ENCODE results near the gene WARS2. TPM values are rescaled to one million over a fixed set of nuclear protein-coding genes. Genes with fewer than 3 reads are reported as not detected.
A peak's percentile ranks its signal among the peaks of the same experiment; 100 is the strongest.
"Not testable (repeated sequence)": the region's sequence is repeated elsewhere in the genome, so short reads cannot be mapped to it uniquely, and the experiment has no call there.

Gene WARS2
- 9.7 and 12.9 TPM in 2 replicates for total RNA-seq (2014; rRNA removed; shearing (Covaris generic))

DNA sequence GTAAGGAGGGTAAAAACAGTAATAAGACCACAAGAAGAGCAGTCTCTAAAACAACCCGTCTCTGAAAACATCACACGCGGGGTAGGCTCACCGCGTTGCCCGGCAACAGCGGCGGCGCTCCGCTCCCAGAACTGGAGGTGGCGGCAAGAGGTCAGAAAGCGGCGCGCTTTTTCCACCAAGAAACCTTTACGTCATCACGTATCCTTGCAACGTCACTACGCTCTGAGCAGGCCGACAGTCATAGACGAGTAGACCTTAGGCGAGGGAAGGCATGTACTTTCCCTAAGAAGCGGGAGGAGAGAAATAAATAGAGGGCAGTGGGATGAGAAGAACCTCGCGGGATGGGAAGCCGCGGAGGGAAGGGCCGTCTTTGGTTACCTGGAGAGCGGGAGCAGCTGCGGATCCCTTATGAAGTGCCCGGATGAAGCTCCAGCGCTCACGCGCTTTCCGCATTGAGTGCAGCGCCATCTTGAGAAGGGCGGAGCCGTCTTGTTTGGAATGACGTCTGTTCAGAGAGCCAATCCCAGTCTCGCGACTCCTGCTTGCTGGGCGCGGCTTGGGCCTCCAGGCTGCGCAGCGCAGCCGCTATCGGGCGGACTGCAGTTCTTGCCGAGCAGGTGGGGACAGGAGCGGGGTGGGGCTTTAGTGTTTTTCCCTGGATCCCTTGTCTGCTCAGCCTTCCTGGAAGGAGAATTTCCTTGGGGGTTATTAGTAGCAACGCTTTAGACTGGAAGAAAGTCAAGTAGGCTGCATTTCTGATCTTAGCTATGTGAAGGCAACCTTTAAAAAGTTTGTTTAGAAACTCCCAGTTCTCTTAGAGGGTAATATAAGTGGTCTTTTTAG is at the start of gene WARS2:
TSS of gene WARS2 (minus strand) at position 477 of the 843 bp plus-strand sequence. CDS start at position 468, 9 bp downstream.
- DNase-seq (ENCODE audit: low read depth), result peak; percentile 97

DNA sequence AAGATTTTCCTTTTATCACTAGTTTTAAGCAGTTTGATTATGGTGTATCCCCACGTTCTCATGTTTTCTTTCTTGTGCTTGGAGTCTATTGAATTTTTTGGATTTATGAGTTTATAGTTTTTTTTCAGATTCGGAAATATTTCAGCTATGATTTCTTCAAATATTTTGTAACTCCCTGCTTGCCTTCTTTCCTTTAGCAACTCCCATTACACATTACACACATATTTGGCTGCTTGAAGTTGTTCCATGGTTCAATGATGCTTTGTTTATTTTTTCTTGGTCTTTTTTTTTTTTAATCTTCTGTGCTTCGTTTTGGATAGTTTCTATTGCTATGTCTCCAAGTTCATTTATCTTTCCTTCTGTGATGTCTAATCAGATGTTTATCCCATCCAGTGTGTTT is 48.5 kb upstream of the WARS2 start:
- DNase-seq (ENCODE audit: low read depth), result no peak

DNA sequence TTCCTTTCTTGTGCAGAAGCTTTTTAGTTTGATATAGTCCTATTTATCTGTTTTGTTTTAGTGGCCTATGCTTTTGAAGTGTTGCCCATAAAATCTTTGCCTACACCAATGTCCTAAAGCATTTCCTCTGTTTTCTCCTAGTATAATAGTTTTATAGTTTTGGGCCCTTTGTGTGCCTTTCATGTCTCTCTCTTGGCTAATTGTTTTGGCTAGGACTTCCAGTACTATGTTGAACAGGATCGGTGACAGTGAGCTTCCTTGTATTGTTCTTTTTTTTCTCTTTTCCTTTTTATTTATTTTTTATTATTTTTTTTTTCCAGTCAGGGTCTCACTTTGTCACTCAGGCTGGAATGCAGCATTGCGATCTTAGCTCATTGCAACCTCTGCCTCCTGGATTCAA is 47.0 kb upstream of the WARS2 start:
- no peak for DNase-seq (ENCODE audit: low read depth)

DNA sequence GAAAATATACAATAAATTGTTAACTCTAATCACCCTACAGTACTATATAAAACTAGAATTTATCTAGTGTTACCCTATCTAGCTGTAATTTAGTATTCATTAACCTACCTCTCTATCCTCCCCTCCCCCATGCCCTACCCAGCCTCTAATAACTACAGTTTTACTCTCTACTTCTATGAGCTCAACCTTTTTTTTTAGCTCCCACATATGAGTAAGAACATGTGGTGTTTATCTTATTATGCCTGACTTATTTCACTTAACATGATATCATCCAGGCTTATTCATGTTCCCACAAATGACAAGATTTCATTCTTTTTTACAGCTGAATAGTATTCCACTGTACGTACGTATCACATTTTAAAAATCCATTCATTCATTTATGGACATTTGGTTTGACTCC is 46.0 kb upstream of the WARS2 start:
- no peak for DNase-seq (ENCODE audit: low read depth)

DNA sequence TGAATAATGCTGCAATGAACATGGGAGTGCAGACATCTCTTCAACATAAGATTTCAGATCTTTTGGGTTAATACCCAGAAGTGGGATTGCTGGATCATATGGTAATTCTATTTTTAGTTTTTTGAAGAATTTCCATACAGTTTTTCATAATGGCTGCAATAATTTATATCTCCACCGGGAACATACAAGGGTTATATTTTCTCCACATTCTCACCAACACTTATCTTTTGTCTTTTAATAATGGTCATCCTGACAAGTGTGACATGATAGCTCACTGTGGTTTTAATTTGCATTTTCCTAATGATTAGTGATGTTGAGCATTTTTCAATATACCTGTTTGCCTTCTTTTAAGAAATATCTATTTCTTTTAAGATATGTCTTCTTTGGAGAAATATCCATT is 44.5 kb upstream of the WARS2 start:
- no peak for DNase-seq (ENCODE audit: low read depth)

DNA sequence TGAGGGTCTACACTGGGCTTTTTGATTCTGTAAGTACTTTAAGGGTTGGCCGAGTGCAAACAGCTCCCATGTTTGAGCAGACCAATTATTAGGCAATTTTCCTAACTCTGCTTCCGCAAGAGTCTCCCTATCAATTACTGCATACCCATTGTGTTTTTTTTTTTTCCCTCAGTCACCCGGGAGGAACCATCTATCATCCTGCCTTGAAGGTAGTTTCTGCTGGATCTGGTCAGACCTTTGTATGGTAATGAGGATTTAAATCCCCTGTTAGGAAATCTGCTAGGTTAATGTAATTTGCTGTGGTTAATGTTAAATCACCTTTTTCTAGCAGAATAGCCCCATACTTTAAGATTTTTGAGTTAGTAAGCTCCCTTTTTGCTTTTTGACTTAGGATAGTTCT is 40.8 kb upstream of the WARS2 start:
- no peak for DNase-seq (ENCODE audit: low read depth)

DNA sequence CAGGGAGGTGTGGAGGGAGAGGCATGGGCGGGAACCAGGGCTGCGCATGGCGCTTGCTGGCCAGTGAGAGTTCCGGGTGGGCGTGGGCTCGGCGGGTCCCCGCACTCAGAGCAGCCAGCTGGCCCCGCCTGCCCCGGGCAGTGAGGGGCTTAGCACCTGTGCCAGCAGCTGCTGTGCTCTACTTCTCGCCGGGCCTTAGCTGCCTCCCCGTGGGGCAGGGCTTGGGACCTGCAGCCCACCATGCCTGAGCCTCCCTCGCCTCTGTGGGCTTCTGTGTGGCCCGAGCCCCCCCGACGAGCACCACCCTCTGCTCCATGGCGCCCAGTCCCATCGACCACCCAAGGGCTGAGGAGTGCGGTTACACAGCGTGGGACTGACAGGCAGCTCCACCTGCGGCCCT is 38.6 kb upstream of the WARS2 start:
- DNase-seq (ENCODE audit: low read depth), result no peak

DNA sequence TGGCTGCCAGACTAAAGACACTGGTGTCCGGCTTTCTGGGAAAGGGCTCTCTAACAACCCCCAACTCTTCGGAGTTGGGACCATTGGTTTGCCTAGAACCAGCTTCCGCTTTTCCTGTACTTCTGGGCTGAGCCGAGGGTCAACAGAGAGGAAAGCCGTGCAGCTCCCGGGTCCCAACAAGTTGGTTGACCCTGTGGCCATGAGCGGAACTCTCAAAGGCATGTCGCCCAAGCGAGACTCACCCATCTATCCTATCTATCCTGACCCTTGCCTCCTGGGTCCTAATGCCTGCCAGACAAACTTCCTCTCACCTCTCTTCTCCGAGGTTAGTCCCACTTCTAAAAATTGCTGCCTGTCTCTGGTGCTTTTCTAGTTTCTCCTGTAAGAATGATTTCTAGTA is 32.5 kb upstream of the WARS2 start:
- not testable (repeated sequence) for DNase-seq (ENCODE audit: low read depth)

DNA sequence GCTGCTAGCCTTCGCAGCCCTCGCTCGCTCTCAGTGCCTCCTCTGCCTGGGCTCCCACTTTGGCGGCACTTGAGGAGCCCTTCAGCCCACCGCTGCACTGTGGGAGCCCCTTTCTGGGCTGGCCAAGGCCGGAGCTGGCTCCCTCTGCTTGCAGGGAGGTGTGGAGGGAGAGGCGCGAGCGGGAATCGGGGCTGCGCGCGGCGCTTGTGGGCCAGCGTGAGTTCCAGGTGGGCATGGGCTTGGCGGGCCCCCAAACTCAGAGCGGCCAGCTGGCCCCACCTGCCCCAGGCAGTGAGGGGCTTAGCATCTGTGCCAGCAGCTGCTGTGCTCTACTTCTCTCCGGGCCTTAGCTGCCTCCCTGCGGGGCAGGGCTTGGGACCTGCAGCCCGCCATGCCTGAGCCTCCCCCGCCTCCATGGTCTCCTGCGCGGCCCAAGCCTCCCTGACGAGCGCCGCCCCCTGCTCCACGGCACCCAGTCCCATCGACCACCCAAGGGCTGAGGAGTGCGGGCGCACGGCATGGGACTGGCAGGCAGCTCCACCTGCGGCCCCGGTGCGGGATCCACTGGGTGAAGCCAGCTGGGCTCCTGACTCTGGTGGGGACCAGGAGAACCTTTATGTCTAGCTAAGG is 31.0 kb upstream of the WARS2 start:
- DNase-seq (ENCODE audit: low read depth), result not testable (repeated sequence)

DNA sequence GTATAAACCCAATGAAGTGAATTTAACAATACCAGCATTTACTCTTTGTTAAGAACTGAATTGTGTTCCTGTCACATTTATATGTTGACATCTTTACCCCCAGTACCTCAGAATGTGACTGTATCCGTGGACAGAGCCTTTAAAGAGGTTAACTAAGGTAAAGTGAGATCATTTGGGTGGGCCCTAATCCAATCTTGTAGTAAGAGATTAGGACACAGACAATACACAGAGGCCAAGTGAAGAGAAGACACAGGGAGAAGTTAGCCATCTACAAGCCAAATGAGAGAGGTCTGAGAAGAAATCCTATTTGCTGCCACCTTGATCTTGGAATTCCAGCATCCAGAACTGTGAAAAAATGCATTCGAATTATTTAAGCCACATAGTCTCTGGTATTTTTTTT is 22.9 kb upstream of the WARS2 start:
- no peak for DNase-seq (ENCODE audit: low read depth)

DNA sequence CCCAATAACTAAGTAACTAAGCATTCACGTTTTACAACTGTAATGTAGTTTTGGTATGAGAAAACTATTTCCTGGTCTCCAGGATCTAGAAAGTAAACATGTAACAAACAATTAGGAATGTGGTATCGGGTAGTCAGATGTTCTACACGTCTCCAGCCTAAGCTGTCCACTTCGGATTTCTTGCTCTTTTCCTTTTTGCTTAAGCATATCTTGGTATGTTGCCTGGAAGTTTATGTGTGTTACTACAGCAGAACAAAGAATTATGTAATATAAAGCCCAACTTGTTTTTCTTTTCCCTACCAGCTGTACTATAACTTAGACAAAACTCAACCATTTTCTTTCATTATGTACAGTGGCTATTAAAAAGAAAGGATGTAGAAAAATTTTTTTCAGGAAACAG is 20.4 kb upstream of the WARS2 start:
- no peak for DNase-seq (ENCODE audit: low read depth)

DNA sequence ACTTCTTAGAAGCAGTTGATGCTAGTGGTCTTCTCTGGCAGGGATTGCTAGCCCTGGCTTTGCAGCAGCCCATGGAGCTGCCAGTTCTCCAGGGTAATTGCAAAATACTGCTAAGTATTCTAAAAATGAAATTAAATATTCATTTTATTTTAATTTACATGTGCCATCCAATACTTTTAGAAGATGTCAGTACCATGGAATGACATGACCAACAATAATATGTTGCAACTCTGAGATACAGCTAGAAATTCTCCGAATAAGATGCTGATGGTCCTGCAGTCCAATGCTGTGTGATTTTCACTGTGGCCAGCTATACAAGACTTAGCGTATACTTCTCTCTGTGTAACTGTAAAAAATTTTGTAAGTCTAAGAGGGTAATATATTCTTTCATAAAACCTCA is 20.0 kb upstream of the WARS2 start:
- no peak for DNase-seq (ENCODE audit: low read depth)

DNA sequence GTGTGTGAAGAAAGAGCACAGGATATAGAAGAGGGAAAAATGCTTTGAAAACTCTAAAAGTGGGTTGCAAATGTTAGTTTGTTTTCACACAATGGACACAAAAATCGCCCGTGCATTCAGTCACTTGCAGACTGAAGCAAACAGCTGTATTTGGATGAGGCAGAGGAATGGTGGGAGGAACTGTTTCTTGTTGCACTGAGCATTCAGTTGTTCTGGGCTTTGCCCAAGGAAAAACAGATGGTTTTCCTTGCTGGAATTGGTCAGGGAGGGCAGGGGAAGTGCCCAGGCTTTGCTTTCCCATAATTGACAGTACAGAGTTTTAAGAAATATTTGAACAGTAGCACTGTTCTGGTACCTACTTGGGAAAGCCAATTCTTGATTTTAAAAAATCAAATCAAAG is 19.5 kb upstream of the WARS2 start:
- DNase-seq (ENCODE audit: low read depth), result no peak

DNA sequence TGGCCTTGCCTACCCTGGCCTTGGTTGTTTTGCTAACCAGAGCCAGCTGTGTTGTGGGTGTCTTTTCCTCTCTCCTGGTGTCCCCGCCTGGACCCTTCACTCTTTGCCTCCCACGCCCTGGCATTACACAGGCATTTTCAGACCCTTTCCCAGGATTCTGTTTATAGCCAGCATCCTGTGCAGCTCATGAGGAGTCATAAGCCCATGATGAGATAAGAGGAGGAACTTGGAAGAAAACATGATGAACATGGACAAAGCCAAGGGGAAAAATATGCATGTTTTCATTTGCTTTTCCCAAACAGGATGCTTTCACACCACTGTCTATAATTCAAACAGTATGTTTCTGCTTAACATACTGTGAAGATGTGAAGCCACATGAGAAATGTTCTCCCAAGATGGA is 18.7 kb upstream of the WARS2 start:
- DNase-seq (ENCODE audit: low read depth), result no peak

DNA sequence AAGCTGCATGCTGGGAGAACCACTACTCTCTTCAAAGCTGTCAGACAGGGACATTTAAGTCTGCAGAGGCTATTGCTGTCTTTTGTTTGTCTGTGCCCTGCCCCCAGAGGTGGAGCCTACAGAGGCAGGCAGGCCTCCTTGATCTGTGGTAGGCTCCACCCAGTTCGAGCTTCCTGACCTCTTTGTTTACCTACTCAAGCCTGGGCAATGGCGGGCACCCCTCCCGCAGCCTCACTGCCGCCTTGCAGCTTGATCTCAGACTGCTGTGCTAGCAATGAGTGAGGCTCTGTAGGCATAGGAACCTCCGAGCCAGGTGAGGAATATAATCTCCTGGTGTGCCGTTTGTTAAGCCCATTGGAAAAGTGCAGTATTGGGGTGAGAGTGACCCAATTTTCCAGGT is 16.3 kb upstream of the WARS2 start:
- DNase-seq (ENCODE audit: low read depth), result not testable (repeated sequence)

DNA sequence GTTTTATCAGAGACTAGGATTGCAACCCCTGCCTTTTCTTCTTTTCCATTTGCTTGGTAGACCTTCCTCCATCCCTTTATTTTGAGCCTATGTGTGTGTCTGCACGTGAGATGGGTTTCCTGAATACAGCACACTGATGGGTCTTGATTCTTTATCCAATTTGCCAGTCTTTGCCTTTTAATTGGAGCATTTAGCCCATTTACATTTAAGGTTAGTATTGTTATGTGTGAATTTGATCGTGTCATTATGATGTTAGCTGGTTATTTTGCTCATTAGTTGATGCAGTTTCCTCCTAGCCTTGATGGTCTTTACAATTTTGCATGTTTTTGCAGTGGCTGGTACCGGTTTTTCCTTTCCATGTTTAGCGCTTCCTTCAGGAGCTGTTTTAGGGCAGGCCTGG is 14.6 kb upstream of the WARS2 start:
- not testable (repeated sequence) for DNase-seq (ENCODE audit: low read depth)

DNA sequence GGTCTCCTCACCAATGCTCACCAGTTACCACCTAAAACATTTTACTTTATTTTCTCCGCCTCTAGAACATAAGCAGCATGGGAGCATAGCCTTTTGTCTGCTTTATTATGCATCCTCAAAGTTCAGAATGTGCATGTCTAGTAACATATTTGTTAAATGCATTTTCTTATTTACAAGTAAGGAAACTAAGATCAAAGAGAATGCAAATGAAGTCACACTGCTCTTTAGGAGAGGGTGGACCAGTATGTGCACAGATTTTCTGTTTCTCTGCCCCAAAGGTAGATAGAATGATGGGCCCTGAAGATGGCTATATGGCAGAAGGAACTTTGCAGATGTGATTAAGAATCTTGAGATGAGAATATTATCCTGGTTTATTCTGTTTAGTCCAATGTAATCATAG is 9.7 kb upstream of the WARS2 start:
- no peak for DNase-seq (ENCODE audit: low read depth)

DNA sequence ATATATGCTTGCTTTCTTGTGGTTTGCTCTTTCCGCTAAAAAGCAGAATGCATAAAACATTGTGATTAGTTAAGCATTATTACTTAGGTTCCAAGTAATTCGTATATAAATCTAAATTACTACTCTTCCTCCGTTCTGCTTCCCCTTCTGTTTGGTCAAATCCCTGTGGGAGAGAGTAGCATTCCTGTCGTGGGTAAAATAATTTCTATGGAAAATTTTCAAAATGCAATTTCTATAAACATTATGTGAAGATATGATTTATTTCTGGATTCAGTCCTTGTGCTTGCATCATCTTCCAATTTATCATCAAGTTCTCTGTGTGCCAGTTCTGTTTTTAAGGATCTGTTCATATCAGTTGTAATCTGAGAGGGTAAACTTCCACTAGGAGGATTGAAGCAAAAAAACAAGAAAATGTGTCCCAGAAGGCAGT is 7.2 kb upstream of the WARS2 start:
- DNase-seq (ENCODE audit: low read depth), result no peak

DNA sequence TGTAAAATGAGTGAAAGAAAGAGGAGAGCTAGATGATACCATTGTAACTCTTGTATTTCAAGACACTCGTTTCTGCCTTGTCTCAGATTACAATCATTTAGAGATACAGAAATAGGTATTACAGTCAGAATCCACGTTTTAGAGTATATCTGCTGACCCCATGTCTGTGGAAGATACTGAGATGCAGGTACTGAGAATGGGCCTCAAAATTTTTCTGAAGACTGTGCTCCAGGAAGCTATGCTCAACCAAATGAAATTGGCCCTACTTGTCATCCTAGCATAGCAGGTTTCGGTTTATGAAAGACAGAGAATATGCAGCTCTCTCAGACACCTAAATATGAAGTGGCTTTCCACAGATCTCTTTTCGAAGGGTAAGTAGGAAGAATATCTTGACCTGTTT is 6.0 kb upstream of the WARS2 start:
- no peak for DNase-seq (ENCODE audit: low read depth)

DNA sequence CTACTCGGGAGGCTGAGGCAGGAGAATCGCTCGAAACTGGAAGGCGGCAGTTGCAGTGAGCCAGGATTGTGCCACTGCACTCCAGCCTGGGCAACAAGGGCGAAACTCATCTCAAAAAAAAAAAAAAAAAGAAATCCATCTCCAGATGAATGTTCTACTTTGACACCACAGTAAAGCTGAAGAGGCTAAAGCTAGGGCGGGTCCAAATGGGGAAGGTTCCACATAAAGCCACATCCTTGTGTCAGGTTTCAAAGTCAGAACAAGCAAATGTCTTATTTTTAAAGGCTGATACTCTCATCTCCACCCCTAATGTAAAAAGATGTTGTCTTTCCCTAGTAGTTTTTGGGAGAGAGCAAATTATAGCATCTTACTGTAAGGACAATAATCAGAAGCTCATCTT is 4.4 kb upstream of the WARS2 start:
- no peak for DNase-seq (ENCODE audit: low read depth)

DNA sequence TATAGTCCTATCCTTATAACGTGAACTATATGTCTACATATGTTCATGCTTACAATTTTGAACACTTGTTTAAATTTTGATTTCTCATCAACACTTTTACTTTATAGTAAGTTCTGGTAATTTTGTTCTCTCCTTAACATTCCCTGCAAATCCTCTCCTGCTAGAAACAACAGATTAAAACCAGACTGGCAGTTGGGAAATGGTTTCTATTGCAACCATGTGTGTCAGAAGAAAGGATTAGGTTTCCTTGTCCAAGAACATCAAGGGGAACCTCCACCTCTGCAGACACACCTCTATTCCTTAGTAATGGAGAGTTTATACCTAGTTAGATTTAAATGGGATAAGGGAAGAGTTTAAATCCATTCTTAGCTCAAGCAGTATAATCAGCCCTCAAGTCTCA is 3.3 kb upstream of the WARS2 start:
- DNase-seq (ENCODE audit: low read depth), result no peak

DNA sequence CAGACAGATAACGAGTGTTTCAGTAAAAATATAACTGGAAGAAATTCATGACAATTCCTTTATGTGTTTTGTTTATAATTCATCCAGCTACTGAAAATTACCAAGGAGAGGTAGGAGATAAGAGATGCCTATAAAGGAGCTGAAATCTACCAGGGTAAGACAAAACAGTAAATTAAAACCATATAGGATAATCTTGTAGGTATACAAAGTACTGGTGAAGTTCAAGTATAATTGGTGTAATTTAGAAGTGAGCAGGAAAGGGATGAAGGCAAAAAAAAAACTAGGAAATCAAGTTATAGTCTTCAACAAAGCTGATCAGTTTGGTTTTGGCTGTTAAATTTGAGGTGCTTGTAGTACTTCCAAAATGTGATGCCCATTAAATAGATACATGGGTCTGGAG is 1.2 kb upstream of the WARS2 start:
- no peak for DNase-seq (ENCODE audit: low read depth)

DNA sequence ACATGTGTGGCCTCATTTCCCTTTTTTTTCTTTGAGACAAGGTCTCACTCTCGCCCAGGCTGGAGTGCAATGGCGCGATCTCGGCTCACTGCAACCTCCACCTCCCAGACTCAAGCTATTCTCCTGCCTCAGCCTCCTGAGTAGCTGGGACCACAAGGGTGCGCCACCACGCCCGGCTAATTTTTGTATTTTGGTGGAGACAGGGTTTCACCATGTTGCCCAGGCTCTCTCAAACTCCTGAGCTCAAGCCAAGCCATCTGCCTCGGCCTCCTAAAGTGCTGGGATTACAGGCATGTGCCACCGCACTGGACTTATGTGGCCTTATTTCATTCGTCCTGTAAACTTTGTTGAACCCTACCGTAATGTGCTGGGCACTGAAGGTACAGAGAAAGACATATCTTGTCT is 569 bp upstream of the WARS2 start:
- peak; percentile 41 for DNase-seq (ENCODE audit: low read depth)

DNA sequence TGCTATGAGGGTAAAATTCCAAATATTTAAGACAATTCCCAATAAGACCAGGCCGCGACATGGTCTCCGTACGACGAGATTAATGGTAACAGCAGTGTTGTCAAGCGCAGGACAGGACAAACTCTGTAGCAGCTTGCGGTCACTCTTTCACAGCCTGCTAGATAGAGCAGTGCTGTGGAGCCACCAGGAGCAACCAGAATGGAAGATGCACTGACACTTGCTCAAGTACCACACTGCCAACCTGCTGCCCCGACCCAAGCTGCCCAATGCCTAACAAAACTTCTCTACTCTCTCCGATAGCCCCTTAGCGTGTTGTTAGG is 636 bp downstream of the WARS2 start:
- DNase-seq (ENCODE audit: low read depth), result no peak
